ENCODE results near the gene DLG5.

Gene DLG5

DNA sequence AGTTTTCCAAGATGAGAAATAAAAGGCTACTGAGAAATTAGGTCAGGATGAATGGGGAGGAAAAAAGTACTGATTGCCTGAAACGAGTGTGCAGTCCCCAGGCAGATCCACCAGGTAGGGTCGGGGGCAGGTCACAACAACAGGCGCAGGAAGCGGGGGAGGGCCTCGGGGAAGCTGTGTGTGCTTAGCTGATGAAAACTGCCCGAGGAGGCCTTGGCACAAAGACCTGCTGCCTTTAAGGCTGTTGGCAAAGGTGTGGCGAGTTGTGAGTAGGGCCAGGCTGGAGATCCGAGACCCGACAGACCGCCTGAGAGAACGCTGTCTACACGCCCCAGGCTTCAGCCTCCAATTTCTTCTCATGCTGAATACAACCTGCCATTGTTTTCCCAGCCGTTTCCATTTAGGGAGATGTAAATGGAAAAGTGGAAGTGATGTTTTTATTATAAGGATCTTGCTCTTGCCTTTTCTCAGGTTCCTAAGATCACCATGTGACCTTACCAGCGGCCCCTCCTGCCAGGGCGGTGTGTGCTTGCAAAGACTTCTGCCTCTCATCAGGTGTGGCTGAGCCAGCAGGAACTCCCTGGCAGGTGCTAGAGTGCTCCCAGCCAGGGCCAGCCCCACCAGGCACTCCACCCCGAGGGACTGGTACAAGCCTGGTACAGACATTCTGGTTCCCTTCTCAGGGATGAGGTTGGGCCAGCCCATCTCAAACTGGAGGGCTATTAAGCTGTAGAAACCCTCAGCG lies 60.8 kb downstream of the DLG5 start:
- no peak for DNase-seq

DNA sequence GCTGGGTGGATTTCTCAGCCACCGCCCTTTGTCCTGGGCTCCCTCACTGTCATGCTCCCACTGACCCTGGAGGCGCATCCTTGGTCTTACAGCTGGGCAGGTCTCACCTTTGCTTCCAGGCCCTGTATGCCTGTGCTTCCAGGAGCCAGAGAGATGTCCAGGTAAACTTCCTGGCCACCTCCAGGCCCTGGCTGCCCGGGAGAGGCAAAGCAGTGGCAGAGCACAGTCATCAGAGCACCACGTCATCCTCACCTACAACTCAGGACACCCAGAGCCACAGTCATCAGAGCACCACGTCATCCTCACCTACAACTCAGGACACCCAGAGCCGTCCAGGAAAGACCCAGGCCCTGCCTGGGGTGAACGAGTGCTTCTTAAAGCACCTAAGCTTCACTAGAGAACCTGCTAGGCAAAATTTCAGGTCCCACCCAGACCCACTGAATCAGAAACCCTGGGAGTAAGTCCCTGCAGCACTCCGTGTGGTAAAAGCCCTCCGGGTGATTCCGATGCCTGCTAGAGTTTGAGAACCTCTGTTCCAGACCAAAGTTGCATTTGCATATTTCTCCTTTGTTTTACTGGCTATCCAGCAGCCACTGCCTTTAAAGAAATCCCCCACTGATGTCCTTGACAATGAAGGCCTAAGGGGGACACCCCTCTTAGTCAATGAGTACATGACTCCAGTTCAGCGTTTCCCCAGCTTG lies 62.3 kb downstream of the DLG5 start:
- no peak for DNase-seq

GRCh38 chr10:77863446-77863845 lies 63.1 kb downstream of the DLG5 start:
- no peak for DNase-seq

DNA sequence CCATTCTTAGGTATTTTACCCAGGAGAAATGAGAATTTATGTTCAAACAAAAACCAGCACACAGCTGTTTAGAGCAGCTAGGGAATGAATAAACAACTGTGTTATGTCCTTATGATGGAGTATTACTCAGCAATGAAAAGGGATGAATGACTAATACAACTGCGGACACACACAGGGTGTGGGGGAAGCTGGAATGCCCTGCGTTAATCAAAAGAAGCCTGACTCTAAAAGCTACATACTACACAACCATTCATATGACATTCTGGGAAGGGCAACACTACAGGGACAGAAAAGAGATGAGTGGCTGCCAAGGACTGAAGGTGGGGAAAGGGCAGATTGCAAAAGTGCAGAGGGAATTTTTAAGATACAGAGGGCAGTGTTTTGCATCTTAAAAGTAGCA lies 64.0 kb downstream of the DLG5 start:
- no peak for DNase-seq

DNA sequence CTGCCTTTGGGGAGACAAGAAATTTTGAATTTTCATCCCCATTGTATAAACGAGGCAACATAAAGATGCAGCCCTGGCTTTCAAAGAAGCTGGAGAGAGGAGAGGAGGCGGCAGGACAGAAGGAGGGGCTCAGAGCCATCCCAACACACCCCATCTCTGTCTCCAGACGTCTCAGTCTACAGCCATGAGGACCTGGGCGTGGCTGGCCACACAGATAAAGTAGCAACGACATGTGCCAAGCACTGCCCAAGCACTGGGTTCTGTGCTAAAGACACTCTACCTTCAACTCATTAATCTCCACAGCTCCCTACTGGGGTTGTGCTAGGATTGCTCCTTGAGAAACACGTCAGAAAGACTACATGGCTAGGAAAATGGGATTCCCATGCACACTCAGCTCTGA lies 65.2 kb downstream of the DLG5 start:
- no peak for DNase-seq

DNA sequence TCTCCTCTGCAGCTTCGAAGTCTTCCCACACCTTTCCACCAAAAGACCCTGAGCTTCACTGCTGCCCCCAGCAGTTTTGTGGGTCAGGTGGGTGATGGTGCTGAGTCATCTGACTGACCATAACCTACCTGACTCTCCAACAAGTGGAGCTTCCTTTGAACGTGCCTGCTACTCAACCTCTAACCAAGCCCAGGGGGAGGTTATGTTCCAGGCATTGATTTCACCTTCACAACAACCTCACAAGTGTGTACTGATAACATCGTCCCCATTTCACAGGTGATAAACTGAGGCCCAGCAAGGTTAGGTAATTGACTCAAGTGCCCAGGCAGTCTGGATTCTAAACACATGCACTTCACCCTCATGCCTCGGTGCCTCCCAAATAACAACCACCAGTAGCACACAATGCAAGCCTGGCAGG lies 66.7 kb downstream of the DLG5 start:
- DNase-seq = no peak

DNA sequence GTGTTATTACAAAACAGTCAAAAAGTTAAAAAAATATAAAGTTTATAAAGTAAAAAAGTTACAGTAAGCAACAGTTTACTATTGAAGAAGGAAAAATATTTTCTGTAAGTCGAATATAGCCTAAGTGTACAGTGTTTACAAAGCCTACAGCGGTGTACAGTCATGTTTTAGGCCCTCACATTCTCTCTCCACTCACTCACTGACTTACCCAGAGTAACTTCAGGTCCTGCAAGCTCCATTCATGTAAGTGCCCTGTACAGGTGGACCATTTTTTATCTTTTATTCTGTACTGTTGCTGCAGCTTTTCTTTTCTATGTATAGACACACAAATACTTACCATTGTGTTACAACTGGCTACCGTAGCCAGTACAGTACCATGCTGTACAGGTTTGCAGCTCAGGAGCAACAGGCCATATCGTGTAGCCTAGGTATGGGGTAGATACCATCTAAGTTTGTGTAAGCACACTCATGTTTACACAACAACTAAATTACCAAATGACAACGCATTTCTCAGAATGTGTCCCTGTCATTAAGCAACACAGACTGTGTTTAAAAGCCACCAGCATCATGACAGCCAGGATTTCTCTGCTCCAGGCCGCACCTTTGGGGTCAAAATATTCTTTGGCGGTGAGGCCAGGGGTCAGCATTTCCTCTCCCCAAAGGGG lies 67.2 kb downstream of the DLG5 start:
- no peak for DNase-seq

- DNase-seq = no peak
Measured at GRCh38 chr10:77857272-77857671, 69.3 kb downstream of the DLG5 start.

- no peak for DNase-seq
Measured at GRCh38 chr10:77856566-77856965, 70.0 kb downstream of the DLG5 start.

GRCh38 chr10:77855404-77856155 lies 71.0 kb downstream of the DLG5 start:
- DNase-seq = no peak

- no peak for DNase-seq
Measured at GRCh38 chr10:77854115-77854514, 72.4 kb downstream of the DLG5 start.

- no peak for DNase-seq
Measured at GRCh38 chr10:77853256-77853655, 73.3 kb downstream of the DLG5 start.

DNA sequence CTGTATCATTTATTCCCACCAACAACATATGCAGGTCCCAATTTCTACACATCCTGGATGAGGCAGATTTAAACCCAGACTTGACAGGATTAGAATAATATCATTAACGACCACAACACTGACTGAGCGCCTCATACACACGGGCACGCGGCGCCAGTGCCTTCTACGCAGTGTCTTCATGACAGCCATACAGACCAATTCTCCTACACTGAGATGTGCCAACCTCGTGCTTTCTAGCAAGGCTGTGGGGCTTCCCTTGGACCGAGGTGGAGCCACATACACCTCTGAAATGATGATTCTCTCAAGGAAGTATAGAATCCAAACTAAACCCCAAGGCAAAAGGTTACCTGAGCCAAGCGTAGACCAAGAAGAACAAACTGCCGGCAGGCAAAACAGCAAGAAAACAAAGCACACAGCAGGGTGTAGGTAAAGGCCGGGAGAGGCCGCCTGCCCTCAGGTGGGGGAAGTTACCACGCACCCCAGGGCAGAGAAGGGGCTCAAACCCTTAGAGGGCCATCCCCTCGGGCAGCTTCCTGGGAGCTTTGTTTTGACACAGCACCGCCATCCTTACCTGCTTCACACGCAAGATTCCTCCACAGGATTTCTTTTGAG lies 75.8 kb downstream of the DLG5 start:
- DNase-seq = no peak

DNA sequence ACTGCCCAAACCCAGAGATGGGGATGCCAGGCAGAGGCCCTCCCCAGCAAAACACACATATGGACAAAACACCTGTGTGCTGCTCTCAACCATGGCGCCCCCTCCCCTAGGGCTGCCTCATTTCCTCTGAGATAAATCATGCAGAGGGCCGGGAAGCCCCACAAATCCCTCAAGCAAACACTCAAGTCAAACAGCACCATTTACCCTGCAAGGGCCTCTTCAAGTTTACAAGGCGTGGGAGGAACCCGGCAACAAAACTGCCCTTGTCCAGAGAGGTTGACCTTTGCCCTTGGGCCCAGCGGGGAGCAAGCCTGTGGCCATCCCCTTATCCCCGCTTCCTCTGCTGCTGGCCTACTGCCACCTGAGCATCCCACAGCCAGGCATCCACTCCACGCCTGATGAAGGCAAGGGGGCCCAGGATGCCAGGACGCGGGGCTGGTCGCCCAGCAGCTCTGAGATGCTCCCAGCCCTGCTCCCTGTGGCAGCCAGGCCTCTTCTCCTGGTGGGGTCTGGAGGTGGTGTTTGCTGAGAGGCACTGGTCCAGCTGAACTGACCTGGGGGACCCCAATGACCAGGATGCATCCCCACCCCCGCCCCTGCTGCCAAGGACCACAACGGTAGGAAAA lies 77.4 kb downstream of the DLG5 start:
- DNase-seq = no peak

- peak; percentile 10 for DNase-seq
Measured at GRCh38 chr10:77846718-77847311, 79.7 kb downstream of the DLG5 start.

DNA sequence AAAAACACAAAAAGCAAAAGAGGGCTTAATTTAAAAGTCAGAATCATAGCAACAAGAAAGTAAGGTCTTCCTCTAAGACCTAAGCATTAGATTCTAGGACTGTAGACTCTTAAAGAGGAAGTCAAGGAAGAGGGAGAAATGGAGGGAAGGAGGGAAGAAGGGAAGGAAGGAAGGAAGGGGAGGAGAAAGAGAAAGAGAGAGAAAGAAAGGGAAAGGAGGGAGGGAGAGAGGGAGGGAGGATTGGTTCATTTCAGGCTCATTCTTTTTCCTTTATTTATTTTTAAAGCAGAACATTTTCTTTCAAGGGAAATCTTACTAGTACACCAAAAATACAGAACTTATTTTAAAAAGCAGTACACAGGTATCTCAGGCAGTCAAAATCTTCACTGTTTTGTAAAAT lies 81.1 kb downstream of the DLG5 start:
- DNase-seq = no peak

GRCh38 chr10:77844713-77845445 lies 81.7 kb downstream of the DLG5 start:
- DNase-seq = no peak

DNA sequence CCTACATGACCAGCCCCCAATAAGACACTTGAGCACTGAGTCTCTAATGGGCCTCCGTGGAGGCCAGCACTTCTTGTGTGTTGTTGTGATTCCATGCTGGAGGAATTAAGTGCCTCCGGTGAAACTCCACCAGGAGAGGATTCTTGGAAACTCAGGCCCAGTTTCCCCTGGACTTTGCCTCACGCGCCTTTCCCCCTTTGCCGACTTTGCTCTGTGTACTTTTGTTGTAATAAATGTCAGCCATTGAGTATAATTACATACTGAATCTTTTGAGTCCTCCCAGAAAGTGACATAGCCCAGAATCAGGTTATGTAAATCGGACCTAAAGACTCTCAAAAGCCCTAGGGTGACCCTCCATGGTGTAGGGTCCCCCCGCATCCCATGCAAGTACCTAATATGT lies 82.4 kb downstream of the DLG5 start:
- no peak for DNase-seq

GRCh38 chr10:77843264-77843663 lies 83.3 kb downstream of the DLG5 start:
- DNase-seq = no peak

- no peak for DNase-seq
Measured at GRCh38 chr10:77842652-77843212, 83.8 kb downstream of the DLG5 start.

All from NCI-H446 treated with DMSO at 0.1 percent for 48 hours (cell line).